ENCODE results near the gene CCDC181.

DNA sequence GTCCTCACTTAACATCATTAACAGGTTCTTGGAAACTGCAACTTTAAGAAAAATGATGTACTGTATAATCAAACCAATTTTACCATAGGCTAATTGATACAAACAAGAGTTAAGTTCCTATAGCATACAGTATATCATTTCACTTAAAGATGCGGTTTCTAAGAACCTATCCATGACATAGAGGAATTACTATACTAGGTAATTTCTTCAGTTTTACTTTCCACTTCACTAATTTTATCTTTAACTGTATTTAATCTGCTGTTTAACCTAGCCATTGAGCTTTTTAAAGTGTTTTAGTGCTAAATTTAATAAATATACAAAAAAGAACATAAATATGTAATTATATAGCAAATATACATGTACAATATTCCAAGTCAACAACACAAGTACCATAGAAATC lies 30.2 kb upstream of the CCDC181 start:
- TF ChIP-seq, protein P1, sequence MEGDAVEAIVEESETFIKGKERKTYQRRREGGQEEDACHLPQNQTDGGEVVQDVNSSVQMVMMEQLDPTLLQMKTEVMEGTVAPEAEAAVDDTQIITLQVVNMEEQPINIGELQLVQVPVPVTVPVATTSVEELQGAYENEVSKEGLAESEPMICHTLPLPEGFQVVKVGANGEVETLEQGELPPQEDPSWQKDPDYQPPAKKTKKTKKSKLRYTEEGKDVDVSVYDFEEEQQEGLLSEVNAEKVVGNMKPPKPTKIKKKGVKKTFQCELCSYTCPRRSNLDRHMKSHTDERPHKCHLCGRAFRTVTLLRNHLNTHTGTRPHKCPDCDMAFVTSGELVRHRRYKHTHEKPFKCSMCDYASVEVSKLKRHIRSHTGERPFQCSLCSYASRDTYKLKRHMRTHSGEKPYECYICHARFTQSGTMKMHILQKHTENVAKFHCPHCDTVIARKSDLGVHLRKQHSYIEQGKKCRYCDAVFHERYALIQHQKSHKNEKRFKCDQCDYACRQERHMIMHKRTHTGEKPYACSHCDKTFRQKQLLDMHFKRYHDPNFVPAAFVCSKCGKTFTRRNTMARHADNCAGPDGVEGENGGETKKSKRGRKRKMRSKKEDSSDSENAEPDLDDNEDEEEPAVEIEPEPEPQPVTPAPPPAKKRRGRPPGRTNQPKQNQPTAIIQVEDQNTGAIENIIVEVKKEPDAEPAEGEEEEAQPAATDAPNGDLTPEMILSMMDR (IDR thresholded peaks at IDR 0.05), result no peak
- TF ChIP-seq POLR2A (IDR thresholded peaks at IDR 0.05), result no peak

All from adrenal gland (tissue), 5 donors.